ACC112 (cell line): ENCODE measurements around the gene NANOS3.

Experiments used
- H2AFZ ChIP-seq: fragments of 200-600 bp; sonication (generic); one replicate; pipeline ENCODE4 v1.6.0; 2017; ENCODE audit warnings: antibody characterized with exemption, low read length; ENCODE audit not compliant: unreplicated experiment
- H3K27ac ChIP-seq: fragments of 200-600 bp; sonication (generic); 2 replicates; pipeline ENCODE4 v1.5.1; 2014; ENCODE audit warnings: low read depth, mild to moderate bottlenecking, antibody characterized with exemption, low read length, moderate library complexity
- H3K27me3 ChIP-seq: fragments of 200-600 bp; sonication (generic); 2 replicates; pipeline ENCODE4 v1.6.1; 2014; ENCODE audit warnings: mild to moderate bottlenecking, antibody characterized with exemption, low read length, moderate library complexity, mixed read lengths; ENCODE audit not compliant: insufficient read depth
- H3K36me3 ChIP-seq: fragments of 200-600 bp; sonication (generic); 2 replicates; pipeline ENCODE4 v1.6.1; 2016; ENCODE audit warnings: mild to moderate bottlenecking, antibody characterized with exemption, low read length, moderate library complexity, mixed read lengths; ENCODE audit not compliant: insufficient read depth
- H3K4me1 ChIP-seq: fragments of 200-600 bp; sonication (generic); one replicate; pipeline ENCODE4 v1.6.1; 2016; ENCODE audit warnings: low read length, mixed read lengths; ENCODE audit not compliant: insufficient read depth, unreplicated experiment, control insufficient read depth
- H3K4me3 ChIP-seq: fragments of 200-600 bp; sonication (generic); 2 replicates; pipeline ENCODE4 v1.5.1; 2014; ENCODE audit warnings: mild to moderate bottlenecking, low read depth, low read length
- H3K79me2 ChIP-seq: fragments of 200-600 bp; sonication (generic); one replicate; pipeline ENCODE4 v1.6.0; 2016; ENCODE audit warnings: low read length; ENCODE audit not compliant: control insufficient read depth, unreplicated experiment, insufficient read depth

NANOS3 gene

DNA sequence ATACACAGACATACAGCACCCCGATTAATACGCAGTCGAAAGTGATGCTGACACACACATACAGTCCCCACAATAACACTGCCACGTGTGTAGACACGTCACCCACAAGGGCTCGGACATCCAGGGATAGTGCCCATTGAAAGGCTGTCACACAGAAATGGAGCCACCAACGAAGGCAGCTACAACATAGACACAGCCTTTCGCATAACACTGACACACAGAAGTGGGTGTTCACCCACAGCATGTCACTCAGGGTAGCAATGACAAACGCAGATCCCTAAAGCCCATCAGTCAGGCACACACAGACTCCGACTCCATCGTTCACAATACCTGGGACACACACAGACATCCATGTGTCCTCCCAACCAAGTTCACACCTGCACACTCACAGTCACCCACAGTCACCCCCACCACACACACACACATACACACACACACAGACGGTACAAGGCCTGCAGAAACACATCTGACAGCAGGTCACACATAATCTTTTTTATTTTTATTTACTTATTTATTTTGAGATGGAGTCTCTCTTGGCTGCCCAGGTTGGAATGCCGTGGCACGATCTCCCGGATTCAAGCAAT is 10.4 kb upstream of the NANOS3 start:
- peaks cover 12% of the 10 kb centered on the region; the same call in 1 of the 2 replicates for H3K27me3 ChIP-seq
- no peaks in the 10 kb centered on the region for H3K79me2 ChIP-seq
- H2AFZ ChIP-seq: no peak overlapping the region
- H3K4me1 ChIP-seq: peaks cover 2% of the 10 kb centered on the region
- H3K27ac ChIP-seq: no peak overlapping the region
- no peaks in the 10 kb centered on the region for H3K36me3 ChIP-seq
- peak overlapping the region; percentile 74 for H3K4me3 ChIP-seq

DNA sequence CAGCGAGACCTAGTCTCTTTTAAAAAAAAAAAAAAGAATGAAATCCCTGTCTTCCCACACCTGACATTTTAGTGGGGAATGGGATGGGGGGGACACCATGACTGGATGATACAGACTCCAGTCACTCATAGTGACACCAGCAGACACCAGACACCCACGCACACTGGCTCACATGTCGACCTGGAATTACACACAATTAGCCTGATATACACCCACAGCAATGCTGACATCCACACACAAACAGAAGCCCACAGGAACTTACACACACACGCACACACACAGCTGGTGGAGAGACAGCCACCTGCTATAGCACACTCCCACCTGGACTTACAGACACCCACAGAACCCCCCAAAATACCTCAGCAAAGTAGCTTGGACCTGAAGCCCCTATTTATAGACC is 8.3 kb upstream of the NANOS3 start:
- H3K27ac ChIP-seq: no peak overlapping the region
- H3K36me3 ChIP-seq: no peaks in the 10 kb centered on the region
- H2AFZ ChIP-seq: no peak overlapping the region
- no peaks in the 10 kb centered on the region for H3K4me1 ChIP-seq
- peaks cover 12% of the 10 kb centered on the region; the same call in 1 of the 2 replicates for H3K27me3 ChIP-seq
- no peaks in the 10 kb centered on the region for H3K79me2 ChIP-seq
- no peak overlapping the region for H3K4me3 ChIP-seq

DNA sequence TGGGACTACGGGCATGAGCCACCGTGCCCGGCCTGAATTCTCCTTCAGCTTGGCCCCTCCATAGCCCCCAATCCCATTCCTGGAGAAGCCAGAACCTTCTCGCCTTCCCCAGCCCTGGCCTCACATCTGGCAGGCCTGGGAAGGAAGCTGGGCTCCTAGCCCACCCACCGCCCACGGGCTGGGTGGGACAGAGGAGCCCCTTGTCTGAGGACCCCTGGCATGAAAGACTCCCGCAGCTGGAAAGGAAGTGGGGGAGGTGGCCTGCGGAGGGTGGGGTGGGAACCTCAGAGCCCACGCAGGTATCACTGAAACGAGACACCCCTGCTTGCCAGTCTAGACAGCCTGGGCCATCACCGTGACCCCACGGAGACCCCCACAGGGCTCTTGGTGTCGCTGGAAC is 7.7 kb upstream of the NANOS3 start:
- Histone ChIP-seq H3K36me3 (no peaks in the 10 kb centered on the region), H3K27me3 (peaks cover 12% of the 10 kb centered on the region; the same call in 1 of the 2 replicates), H3K4me1 (no peaks in the 10 kb centered on the region), H3K79me2 (no peaks in the 10 kb centered on the region), H3K4me3 (no peak overlapping the region), H2AFZ (no peak overlapping the region), H3K27ac (no peak overlapping the region)

DNA sequence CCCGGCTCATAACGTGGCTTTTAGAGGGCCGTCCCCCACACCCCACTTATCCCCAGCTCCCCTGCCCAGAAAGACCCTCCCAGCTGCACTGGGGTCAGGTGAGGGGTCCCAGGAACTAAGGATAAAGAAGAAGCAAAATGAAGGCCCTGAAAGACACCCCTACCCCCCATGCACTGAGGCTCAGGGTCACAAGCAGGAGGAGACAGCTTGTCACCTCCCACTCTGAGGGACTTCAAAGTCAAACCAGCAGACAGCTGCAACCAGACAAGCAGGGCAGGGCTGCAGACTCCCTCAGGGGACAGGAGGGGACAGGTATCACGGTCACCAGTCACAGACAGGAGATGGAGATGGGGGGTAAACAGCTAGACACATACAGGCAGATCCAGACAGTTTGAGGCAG is 6.1 kb upstream of the NANOS3 start:
- Histone ChIP-seq H3K27ac (no peak overlapping the region), H2AFZ (no peak overlapping the region), H3K4me1 (no peaks in the 10 kb centered on the region), H3K27me3 (peaks cover 8% of the 10 kb centered on the region; the same call in 1 of the 2 replicates), H3K4me3 (no peak overlapping the region), H3K36me3 (no peaks in the 10 kb centered on the region), H3K79me2 (no peaks in the 10 kb centered on the region)

DNA sequence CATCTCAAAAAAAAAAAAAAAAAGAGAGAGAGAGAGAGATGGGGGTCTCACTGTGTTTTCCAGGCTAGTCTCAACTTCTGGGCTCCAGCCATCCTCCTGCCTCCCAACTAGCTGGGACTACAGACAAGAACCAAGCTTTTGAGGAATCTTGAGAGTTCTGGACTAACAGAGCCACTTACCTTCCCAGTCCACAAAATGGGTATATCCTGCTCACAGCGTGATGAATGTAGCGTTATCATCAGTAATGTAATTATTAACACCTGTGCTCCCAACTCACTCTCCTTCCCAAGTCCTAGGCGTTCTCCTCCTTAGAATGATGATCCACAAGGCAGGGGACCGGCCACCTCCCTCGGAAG is 4.6 kb upstream of the NANOS3 start:
- Histone ChIP-seq H3K27ac (no peak overlapping the region), H3K27me3 (no peaks in the 10 kb centered on the region), H3K4me3 (no peak overlapping the region), H3K4me1 (no peaks in the 10 kb centered on the region), H2AFZ (no peak overlapping the region), H3K79me2 (no peaks in the 10 kb centered on the region), H3K36me3 (no peaks in the 10 kb centered on the region)

DNA sequence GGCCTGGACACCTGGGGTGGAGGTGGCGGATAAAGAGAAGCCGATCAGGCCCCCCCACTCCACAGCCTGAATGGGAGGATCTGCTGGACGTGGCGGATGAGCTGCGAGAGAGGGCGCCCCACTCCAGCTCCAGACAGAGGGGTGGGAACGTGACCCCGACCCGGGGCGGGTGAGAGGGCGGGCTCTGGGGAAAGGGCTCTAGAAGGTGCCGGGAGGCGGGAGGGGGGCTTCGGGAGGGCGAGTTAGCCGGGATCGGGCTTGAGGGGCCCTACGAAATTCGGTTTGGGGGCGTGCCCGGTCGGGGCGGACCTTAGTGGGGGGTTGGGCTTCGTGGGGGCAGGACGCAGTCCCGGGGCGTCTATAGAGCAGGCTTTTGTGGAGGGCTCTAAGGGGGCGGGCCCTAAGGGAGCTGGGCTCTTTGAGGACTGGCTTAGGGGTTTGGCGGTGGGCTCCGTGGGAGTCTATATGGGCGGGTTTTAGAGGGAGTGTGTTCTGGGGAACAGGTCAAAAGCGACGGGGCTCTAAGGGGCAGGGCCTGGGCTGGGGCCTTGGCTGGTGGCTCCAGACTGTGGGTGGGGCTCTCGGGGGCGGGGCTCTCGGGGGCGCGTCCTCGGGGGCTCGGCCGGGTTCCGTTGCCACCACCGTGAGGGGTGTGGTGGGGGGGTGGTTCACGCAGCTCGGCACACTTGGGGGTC is 4.1 kb upstream of the NANOS3 start:
- no peak overlapping the region; the same call in none of the 2 replicates for H3K4me3 ChIP-seq
- no peaks in the 10 kb centered on the region for H3K79me2 ChIP-seq
- no peaks in the 10 kb centered on the region for H3K4me1 ChIP-seq
- no peaks in the 10 kb centered on the region for H3K27me3 ChIP-seq
- H2AFZ ChIP-seq: no peak overlapping the region
- H3K36me3 ChIP-seq: no peaks in the 10 kb centered on the region
- H3K27ac ChIP-seq: no peak overlapping the region

DNA sequence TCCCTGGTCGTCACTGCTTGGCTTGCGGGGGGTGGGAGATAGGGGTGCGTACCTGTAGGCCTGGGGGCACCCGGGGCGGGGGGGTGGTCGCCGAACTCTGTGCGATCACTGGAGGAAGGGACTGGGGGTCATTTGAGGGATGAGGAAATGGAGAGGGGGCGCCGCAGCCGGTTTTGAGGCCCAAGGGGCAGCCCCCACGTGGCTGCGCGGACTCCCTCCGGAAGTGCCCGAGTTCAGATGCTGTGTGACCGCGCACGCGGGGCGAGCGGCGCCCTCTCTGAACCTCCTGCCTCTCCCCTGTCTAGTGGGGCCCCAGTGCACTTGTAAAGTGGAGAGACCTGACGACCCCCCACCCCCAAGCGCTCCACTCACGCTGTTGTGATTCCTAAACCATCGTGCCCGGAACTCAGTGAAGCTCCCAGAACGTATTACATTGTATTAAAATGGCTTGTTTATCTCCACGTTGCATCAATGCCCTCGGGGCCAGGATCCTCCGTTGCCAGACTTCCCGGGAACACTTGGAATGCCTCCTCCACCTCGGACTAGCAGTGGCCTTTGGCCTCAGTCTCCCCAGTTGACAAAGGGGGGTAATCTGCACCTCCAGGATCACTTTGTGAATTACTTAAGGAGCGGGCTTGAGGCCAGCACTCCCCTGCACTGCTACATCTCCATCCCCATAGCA is 3.0 kb upstream of the NANOS3 start:
- no peak overlapping the region for H3K4me3 ChIP-seq
- H2AFZ ChIP-seq: no peak overlapping the region
- H3K27ac ChIP-seq: no peak overlapping the region
- H3K36me3 ChIP-seq: no peaks in the 10 kb centered on the region
- H3K27me3 ChIP-seq: no peaks in the 10 kb centered on the region
- H3K79me2 ChIP-seq: no peaks in the 10 kb centered on the region
- no peaks in the 10 kb centered on the region for H3K4me1 ChIP-seq

DNA sequence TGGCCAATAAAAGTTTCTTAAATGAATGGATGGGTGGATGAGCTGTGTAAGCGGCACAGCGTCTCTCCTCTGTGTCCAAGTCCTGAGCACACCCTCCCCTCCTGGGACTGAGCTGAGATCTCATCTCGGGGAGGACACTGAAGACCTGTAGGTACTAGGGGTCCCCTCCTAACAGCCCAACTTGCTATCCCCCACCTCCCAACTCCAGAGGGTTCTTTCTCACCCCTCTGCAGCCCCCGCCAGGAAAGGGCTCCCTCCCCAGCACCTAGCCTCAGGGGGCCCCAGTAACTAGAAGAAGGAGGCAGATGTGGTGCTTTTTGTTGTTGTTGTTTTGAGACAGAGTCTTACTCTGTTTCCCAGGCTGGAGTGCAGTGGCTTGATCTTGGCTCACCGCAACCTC is 1.1 kb upstream of the NANOS3 start:
- H3K27me3 ChIP-seq: no peaks in the 10 kb centered on the region
- H3K4me1 ChIP-seq: peaks cover 6% of the 10 kb centered on the region
- H3K4me3 ChIP-seq: no peak overlapping the region
- no peaks in the 10 kb centered on the region for H3K36me3 ChIP-seq
- no peak overlapping the region for H2AFZ ChIP-seq
- H3K27ac ChIP-seq: no peak overlapping the region
- no peaks in the 10 kb centered on the region for H3K79me2 ChIP-seq

DNA sequence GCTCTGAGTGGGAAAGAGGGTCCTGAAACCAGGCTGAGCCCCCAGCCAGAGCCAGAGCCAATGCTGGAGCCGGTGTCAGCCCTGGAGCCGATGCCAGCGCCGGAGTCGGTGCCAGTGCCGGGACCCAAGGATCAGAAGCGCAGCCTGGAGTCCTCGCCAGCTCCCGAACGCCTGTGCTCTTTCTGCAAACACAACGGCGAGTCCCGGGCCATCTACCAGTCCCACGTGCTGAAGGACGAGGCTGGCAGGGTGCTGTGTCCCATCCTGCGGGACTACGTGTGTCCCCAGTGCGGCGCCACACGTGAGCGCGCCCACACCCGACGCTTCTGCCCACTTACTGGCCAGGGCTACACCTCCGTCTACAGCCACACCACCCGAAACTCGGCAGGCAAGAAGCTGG is 369 bp downstream of the NANOS3 start:
- Histone ChIP-seq H3K36me3 (no peaks in the 10 kb centered on the region), H2AFZ (no peak overlapping the region), H3K27ac (no peak overlapping the region), H3K4me1 (peaks cover 20% of the 10 kb centered on the region), H3K27me3 (no peaks in the 10 kb centered on the region), H3K79me2 (no peaks in the 10 kb centered on the region), H3K4me3 (no peak overlapping the region)

DNA sequence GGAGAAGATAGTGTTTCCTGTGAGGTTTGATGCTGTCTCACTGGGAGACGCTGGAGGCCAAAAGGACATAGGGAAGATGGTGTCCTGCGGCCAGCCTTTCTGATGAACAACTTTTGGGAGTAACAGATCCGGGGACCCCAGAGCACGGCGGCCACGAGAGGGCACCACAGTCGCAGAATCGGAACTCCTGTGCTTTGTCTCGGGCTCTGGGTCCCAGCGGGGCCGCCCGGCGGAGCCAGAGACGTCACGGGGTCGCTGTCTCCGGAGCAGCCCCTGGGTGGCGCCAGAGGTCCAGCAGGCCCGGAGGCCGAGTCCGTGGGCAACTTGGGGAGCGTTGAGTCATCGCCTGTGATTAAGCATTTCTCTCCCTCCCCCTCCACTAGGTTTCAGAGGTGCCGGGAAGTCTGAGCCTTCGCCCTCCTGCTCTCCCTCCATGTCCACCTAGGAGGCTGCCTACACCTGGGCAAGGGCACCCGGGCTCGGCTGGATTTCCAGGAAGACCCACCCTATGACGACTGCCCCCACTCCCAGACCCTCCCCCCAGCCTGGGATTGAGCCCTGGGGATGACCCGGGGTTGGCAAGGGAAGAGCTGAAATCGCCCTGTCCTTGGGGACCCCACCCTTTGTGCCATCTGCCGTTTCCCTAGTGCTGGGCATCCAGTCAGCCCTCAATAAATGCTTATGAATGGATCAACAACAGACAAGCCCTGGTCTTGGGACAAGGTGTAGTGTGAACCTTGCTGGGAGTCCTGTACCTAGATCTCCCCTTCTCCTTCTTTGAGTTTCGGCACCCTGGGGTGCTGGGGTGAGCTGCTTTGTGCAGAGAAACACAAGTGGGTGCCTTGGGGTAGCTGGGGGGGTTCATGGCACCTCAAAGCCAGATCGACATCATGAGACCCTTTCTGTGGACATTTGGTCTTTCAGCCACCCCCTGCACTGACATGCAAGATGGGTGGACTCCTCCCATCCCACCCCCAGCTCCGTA is 3.4 kb downstream of the NANOS3 start:
- peaks cover 20% of the 10 kb centered on the region for H3K4me1 ChIP-seq
- no peaks in the 10 kb centered on the region for H3K36me3 ChIP-seq
- no peaks in the 10 kb centered on the region for H3K79me2 ChIP-seq
- peak overlapping the region; percentile 66 for H3K4me3 ChIP-seq
- no peaks in the 10 kb centered on the region for H3K27me3 ChIP-seq
- peak overlapping the region; percentile 38 for H2AFZ ChIP-seq
- H3K27ac ChIP-seq: peak overlapping the region; percentile 60
